ENCODE data around the gene RAP1B.

GRCh38 chr12:68633614-68634558 lies 23.2 kb downstream of the RAP1B start:
- TF ChIP-seq HMGXB4 (CRISPR knock-in tag; IDR thresholded peaks at IDR 0.05), result no peak
- TF ChIP-seq CREB1 (CRISPR knock-in tag; IDR thresholded peaks at IDR 0.05), result no peak
- peak; percentile 52; the same call in 1 of the 2 replicates for TF ChIP-seq ZNF121 (CRISPR knock-in tag; IDR thresholded peaks at IDR 0.05)
